ENCODE measurements around the gene IDE. TPM values are rescaled to one million over a fixed set of nuclear protein-coding genes. Genes with fewer than 3 reads are reported as not detected.

Gene IDE
- total and polyA plus RNA-seq, 2 experiments from 2014 or later: 18.6 to 26.4 TPM

GRCh38 chr10:92569071-92569470, 4.8 kb downstream of the IDE start:
- TF ChIP-seq EZH2phosphoT487 (IDR thresholded peaks at IDR 0.05; ENCODE audit: insufficient read depth, low read depth) (no peak), EZH2 (IDR thresholded peaks at IDR 0.05; ENCODE audit: insufficient read depth, poor library complexity, severe bottlenecking) (no peak)
- H4K20me1 ChIP-seq (ENCODE audit: insufficient read depth): no peaks in the 10 kb centered on the region; the same call in 1 of the 2 replicates
- peaks cover 24% of the 10 kb centered on the region for H3F3A ChIP-seq (ENCODE audit: insufficient read depth)
- no peaks in the 10 kb centered on the region for H3K9me3 ChIP-seq (ENCODE audit: low read depth)
- H3K36me3 ChIP-seq (ENCODE audit: low read depth): no peaks in the 10 kb centered on the region
- H3K9me2 ChIP-seq (ENCODE audit: insufficient read depth): no peaks in the 10 kb centered on the region
- H2AFZ ChIP-seq: no peak overlapping the region
- no peak overlapping the region for H3K27ac ChIP-seq
- no peak overlapping the region for H3K4me3 ChIP-seq
- H3K4me2 ChIP-seq (ENCODE audit: unreplicated experiment): no peak overlapping the region
- H3K9ac ChIP-seq: no peak overlapping the region
- in situ Hi-C loops (cut with MboI): no loop called here
- DNase-seq: no peak
- H3K27me3 ChIP-seq (replicated peaks; ENCODE audit: insufficient read depth): no peaks in the 10 kb centered on the region
- 85 to 89% methylated on average over 2 of the region's 2 CpGs for WGBS, 2 experiments (ENCODE audit: low coverage in 1 of 2, low lambda C conversion rate in 2 of 2, missing lambda C conversion rate in 2 of 2)
- peaks cover 91% of the 10 kb centered on the region for H3K79me2 ChIP-seq (ENCODE audit: insufficient read depth)
- peaks cover 27% of the 10 kb centered on the region for H3K4me1 ChIP-seq (ENCODE audit: insufficient read depth)

GRCh38 chr10:92567952-92568600, 5.8 kb downstream of the IDE start:
- peak; percentile 81 for DNase-seq
- no peaks in the 10 kb centered on the region for H3K9me2 ChIP-seq (ENCODE audit: insufficient read depth)
- H3K9ac ChIP-seq: no peak overlapping the region
- H3K27ac ChIP-seq: peak overlapping the region; percentile 48
- 77 to 81% methylated on average over 4 of the region's 4 CpGs for WGBS, 2 experiments (ENCODE audit: low coverage in 1 of 2, low lambda C conversion rate in 2 of 2, missing lambda C conversion rate in 2 of 2)
- peaks cover 97% of the 10 kb centered on the region for H3K79me2 ChIP-seq (ENCODE audit: insufficient read depth)
- no peak for TF ChIP-seq EZH2 (IDR thresholded peaks at IDR 0.05; ENCODE audit: insufficient read depth, poor library complexity, severe bottlenecking)
- no peak for TF ChIP-seq EZH2phosphoT487 (IDR thresholded peaks at IDR 0.05; ENCODE audit: insufficient read depth, low read depth)
- H3K4me1 ChIP-seq (ENCODE audit: insufficient read depth): peaks cover 27% of the 10 kb centered on the region
- in situ Hi-C loops (cut with MboI): no loop called here
- H3K4me3 ChIP-seq: no peak overlapping the region
- no peak overlapping the region for H3K4me2 ChIP-seq (ENCODE audit: unreplicated experiment)
- no peaks in the 10 kb centered on the region for H3K36me3 ChIP-seq (ENCODE audit: low read depth)
- H4K20me1 ChIP-seq (ENCODE audit: insufficient read depth): no peaks in the 10 kb centered on the region; the same call in 1 of the 2 replicates
- no peak overlapping the region for H2AFZ ChIP-seq
- peaks cover 24% of the 10 kb centered on the region for H3F3A ChIP-seq (ENCODE audit: insufficient read depth)
- no peaks in the 10 kb centered on the region for H3K27me3 ChIP-seq (replicated peaks; ENCODE audit: insufficient read depth)
- no peaks in the 10 kb centered on the region for H3K9me3 ChIP-seq (ENCODE audit: low read depth)

- Histone ChIP-seq H3K27me3 (replicated peaks; ENCODE audit: insufficient read depth) (no peaks in the 10 kb centered on the region), H4K20me1 (ENCODE audit: insufficient read depth) (no peaks in the 10 kb centered on the region), H3K4me2 (ENCODE audit: unreplicated experiment) (no peak overlapping the region), H3K36me3 (ENCODE audit: low read depth) (peaks cover 21% of the 10 kb centered on the region), H3K4me3 (no peak overlapping the region), H3K9ac (no peak overlapping the region), H2AFZ (no peak overlapping the region), H3K79me2 (ENCODE audit: insufficient read depth) (peaks cover 92% of the 10 kb centered on the region), H3K27ac (no peak overlapping the region), H3F3A (ENCODE audit: insufficient read depth) (no peaks in the 10 kb centered on the region), H3K9me2 (ENCODE audit: insufficient read depth) (no peaks in the 10 kb centered on the region), H3K4me1 (ENCODE audit: insufficient read depth) (0 out of 2 replicates have a peak, but pooled peaks cover under 1% of the 10 kb centered on the region), H3K9me3 (ENCODE audit: low read depth) (no peaks in the 10 kb centered on the region)
- no peak for DNase-seq
- in situ Hi-C loops (cut with MboI): no loop called here
- TF ChIP-seq EZH2phosphoT487 (IDR thresholded peaks at IDR 0.05; ENCODE audit: insufficient read depth, low read depth) (no peak), EZH2 (IDR thresholded peaks at IDR 0.05; ENCODE audit: insufficient read depth, poor library complexity, severe bottlenecking) (no peak)
Measured at GRCh38 chr10:92562424-92562823, 11.5 kb downstream of the IDE start.

GRCh38 chr10:92559046-92559445, 14.8 kb downstream of the IDE start:
- Histone ChIP-seq H4K20me1 (ENCODE audit: insufficient read depth) (no peaks in the 10 kb centered on the region), H3K9ac (no peak overlapping the region), H3K9me3 (ENCODE audit: low read depth) (peaks cover under 1% of the 10 kb centered on the region), H3K27me3 (replicated peaks; ENCODE audit: insufficient read depth) (no peaks in the 10 kb centered on the region), H3K79me2 (ENCODE audit: insufficient read depth) (peaks cover 69% of the 10 kb centered on the region), H3K27ac (no peak overlapping the region), H3F3A (ENCODE audit: insufficient read depth) (no peaks in the 10 kb centered on the region), H3K4me2 (ENCODE audit: unreplicated experiment) (no peak overlapping the region), H3K36me3 (ENCODE audit: low read depth) (peaks cover 30% of the 10 kb centered on the region), H2AFZ (no peak overlapping the region), H3K9me2 (ENCODE audit: insufficient read depth) (no peaks in the 10 kb centered on the region), H3K4me3 (no peak overlapping the region), H3K4me1 (ENCODE audit: insufficient read depth) (no peaks in the 10 kb centered on the region)
- DNase-seq: no peak
- in situ Hi-C loops (cut with MboI): no loop called here
- 78 to 82% methylated on average over 4 of the region's 4 CpGs for WGBS, 2 experiments (ENCODE audit: low coverage in 1 of 2, low lambda C conversion rate in 2 of 2, missing lambda C conversion rate in 2 of 2)
- TF ChIP-seq EZH2phosphoT487 (IDR thresholded peaks at IDR 0.05; ENCODE audit: insufficient read depth, low read depth): no peak
- no peak for TF ChIP-seq EZH2 (IDR thresholded peaks at IDR 0.05; ENCODE audit: insufficient read depth, poor library complexity, severe bottlenecking)

All from GM23248 (cell line).